HS-27A (cell line): ENCODE results near the gene JPT2.
"Not testable (repeated sequence)": the region's sequence is repeated elsewhere in the genome, so short reads cannot be mapped to it uniquely, and the experiment has no call there.

Source experiments
- DNase-seq: peaks from one replicate; pipeline ENCODE4 v3.0.0-alpha.2; 2012; ENCODE audit warnings: low read depth, missing footprints

JPT2 gene

DNA sequence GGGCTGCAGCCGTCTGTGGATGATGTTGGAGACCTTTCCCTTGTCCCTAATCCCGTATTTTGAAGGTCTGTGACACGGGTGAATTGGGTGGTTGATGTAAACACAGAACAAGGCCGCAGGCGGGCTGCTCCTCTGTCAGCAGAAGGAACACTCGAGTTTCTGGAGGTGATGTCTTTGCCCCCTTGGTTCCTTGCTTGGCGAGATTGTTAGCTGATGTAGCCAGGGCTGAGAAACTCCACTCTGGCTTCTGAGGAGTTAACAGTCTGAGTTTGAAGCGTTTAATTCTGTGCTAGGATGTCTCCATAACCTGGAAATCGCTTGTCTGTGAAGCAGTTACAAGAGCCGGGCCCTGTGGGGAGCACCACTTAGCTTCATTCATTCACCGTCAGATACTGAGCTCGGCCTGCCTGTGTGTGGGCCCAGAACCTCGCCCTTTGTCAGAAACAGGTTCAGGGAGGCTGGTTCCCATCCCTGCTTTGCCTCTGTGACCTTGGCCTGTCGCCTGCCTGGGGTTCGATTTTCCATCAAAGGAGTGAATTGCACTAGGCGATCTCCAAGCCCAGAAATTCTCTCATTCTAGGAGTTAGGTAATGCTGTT lies 29.2 kb downstream of the JPT2 start:
- no peak for DNase-seq

DNA sequence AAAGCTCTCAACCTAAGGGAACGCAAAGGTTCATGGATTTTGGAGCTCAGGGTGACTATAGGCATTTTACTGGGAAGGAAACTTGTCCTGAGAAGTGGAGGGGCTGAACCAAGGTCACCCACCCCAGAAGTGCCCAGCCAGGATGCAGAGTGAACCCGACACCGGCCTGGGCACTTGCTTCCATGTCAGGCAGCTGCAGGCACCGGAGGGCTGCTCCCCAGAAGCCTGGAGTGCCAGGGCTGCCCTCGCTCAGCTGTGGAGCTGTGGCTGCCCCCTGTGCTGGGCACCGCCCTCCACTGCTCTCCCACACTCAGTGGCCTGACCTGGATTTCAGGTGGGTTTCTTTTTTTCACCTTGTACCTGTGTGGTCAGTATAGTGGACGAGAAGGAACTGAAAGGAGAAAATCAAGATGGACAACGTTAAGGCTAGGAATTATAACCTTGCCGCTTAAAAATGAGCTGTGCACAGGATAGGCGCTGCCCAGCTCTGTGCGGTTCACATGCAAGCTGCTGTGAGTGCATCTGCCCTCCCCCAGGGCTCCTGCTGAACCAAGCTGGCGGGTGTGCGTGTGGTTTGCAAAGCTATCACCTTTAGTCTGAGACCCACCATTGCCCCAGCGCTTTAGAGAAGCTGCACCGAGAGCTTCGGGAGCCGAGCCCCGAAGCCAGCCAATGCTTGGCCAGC lies 30.1 kb downstream of the JPT2 start:
- DNase-seq: no peak

DNA sequence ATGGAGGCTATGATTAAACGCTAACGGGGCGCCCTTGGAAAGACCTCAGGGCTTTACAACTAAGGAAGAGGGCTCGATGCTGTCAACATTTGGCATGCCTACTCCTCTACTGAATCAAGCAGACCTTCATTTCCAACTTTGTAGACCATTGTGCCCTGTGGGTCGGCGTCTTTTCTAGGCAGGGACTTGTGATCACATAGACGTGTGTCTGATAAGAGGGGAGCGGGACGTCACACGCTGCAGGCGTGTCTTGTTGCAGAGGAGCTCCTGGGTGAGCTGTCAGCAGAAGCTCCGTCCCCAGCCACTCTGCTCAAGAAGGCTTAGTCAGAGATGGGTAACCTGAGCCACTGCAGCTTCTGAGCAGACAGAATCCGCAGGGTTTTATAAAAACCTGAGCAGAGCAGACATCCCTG lies 30.7 kb downstream of the JPT2 start:
- no peak for DNase-seq

DNA sequence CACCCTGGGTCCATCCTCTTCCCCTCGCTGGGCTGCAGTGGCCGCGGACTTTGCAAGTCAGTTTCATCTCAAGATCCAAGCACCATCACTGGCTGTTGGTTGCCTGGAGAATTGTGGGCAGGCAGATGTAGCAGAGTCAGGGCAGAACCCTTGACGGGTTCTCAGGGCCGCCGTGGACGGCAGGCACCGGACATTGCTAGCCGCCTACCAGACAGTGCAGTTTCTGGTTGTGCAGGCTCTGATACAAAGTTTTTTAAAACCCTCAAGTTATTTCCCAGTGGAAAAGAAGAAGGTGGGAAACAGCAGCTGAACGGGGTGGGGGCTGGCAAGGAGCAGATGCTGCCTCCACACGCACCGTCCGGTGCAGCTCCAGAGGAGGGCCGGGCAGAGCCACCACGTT lies 31.3 kb downstream of the JPT2 start:
- DNase-seq: no peak

DNA sequence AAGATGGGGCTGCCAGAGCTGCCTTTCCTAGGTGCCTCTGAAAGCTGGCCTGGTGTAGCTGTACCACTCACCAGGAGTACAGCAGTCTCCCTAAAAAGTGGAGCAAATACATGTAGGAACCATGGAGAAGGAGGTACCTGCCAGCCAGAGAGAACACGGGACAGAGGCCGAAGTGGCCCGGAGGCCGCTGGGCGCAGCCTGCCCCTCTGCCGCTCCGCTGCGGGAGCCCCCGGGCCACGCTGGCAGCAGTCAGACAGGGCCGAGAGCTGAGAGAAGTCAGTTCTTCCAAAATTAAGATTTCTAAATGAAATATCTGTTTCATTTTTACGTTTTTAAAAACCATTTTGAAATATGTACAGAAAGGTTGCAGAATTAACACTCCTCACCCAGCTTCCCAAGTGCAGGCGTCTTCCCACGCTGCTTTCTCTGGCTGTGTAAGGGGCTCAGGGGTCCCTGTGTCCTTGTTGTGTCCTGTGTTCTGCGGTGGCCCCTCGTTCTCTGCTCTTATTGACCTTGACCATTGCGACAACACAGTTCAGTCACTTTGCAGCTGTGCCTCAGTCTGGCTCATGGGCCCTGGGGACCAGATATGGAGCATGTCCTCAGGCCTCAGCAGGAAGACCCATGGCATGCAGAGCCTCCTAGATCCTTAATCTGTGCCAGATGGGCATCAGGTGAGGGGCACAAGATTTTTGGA lies 32.9 kb downstream of the JPT2 start:
- no peak for DNase-seq

- no peak for DNase-seq
These were observed 34.7 kb downstream of the JPT2 start for GRCh38 chr16:1712791-1713261.

- no peak for DNase-seq
These were observed 35.3 kb downstream of the JPT2 start for GRCh38 chr16:1713331-1713730.

DNA sequence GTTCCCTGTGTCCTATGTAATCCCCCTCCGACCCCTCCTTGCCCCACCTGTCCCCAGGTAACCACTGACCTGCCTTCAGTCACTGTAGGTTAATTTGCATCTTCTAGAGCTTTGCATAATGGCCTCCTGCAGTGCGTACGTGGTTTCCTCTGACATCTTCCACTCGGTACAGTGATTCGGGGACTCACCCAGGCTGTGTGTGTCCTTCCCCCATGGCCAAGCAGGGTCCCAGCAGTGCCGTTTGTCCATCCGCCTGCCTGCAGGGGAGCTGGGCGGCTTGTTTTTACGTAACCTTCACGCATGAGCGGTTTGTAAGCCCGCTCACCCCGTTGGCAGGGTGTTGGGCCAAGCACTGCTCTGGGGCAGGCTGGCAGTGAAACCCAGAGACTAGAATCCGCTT lies 35.9 kb downstream of the JPT2 start:
- DNase-seq: no peak

- no peak for DNase-seq
These were observed 37.1 kb downstream of the JPT2 start for GRCh38 chr16:1715220-1715619.

GRCh38 chr16:1718236-1718635 lies 40.2 kb downstream of the JPT2 start:
- not testable (repeated sequence) for DNase-seq

GRCh38 chr16:1719559-1720229 lies 41.6 kb downstream of the JPT2 start:
- DNase-seq: not testable (repeated sequence)

DNA sequence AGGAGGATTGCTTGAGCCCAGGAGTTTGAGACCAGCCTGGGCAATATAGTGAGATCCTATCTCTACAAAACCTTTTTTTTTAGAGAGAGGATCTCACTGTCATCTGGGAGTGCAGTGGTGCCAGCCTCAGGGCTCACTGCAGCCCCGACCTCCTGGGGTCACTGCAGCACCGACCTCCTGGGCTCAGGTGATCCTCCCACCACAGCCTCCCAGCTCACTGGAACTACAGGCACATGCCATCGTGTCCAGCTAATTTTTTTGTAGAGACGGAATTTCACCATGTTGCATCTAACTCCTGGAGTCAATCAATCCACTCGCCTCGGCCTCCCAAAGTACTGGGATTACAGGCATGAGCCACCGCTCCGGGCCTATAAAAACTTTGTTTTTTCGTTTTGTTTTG lies 43.3 kb downstream of the JPT2 start:
- no peak for DNase-seq

GRCh38 chr16:1723450-1724147 lies 45.5 kb downstream of the JPT2 start:
- no peak for DNase-seq

DNA sequence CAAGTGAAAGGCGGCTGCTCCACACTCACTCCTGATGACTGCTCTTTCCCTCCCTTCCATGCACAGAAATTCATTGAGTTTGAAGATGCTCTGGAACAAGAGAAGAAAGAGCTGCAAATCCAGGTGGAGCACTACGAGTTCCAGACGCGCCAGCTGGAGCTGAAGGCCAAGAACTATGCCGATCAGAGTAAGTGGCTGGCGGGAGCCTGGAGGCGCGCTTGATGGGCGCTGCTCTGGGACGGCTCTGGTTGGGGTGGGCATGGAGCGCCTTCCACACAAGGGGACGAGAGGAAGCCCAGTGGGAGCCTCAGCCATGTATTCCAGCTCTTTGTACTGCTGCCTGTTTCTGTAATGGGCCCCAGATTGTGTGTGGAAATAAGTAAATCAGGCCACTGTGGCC lies 46.4 kb downstream of the JPT2 start:
- no peak for DNase-seq

DNA sequence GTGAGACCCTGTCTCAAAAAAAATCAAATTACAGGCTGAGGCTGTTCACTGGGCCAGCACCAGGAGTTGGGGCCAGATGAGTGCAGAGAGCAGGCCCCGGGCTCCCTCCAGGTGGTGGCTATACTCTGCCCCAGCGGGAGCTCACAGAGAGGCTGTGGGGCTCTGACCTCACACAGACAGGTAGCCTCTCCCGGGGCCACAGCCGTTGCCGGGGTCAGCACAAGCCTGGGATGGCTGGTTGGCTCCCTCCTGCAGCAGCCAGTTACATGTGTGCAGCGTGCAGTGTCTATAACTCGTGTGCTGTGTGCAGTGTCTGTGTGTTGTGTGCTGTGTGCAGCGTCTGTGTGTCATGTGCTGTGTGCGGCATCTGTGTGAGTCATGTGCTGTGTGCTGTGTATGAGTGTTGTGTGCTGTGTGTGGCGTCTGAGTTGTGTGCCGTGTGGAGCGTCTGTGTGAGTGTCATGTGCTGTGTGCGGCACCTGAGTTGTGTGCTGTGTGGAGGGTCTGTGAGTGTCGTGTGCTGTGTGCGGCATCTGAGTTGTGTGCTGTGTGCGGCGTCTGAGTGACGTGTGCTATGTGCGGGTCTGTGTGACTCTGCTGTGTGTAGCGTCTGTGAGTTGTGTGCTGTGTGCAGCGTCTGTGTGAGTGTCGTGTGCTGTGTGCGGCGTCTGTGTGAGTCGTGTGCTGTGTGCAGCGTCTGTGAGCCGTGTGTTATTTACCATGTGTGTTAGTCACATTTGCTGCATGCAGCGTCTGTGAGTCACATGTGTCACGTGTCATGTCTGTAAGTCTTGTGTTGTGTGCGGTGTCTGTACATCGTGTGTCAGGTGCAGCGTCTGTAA lies 48.8 kb downstream of the JPT2 start:
- no peak for DNase-seq

DNA sequence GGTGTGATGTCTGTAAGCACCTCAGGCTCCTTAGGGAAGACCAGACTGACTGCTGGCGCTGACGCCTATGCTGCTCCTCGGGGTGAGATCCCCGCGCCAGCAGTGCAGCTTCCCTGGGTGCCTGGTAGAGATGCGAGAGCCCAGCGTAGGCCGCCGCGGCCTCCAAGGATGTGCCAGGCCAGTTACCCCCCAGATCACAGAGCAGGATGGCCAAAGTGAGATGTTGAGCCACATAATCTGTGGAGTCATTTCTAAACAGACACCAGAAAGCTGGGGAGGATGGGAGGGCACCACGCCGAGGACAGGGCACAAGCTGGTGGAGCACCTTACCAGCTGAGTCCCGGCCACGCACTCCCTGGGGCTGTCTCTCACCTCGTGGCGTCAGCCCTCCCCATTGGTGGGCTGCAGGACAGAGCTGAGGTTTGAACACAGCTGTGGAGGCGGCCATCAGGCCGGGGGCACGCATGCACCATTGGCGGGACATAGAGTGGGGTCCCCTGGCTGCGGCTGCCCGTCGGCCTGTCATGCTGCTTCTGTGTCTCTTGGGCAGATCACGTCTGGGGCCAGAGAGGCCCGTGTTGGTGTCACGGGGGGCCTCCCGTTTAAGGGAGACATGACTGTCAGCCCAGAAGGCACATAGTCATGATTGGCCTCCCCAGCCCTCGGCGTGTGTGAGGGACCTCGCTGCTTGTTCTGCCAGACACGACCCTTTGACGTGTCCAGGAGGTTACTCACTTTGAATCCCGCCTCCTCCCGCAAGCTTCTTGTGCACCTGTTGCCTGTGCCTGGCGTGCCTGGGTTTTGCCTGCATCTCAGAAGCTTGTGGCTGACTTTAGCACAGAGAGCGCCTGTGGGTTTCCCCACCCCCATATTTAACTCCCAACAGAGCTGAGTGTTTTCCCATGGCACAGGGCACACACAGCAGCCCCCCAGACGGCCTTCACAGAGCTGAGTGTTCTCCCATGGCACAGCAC lies 49.9 kb downstream of the JPT2 start:
- DNase-seq: no peak

DNA sequence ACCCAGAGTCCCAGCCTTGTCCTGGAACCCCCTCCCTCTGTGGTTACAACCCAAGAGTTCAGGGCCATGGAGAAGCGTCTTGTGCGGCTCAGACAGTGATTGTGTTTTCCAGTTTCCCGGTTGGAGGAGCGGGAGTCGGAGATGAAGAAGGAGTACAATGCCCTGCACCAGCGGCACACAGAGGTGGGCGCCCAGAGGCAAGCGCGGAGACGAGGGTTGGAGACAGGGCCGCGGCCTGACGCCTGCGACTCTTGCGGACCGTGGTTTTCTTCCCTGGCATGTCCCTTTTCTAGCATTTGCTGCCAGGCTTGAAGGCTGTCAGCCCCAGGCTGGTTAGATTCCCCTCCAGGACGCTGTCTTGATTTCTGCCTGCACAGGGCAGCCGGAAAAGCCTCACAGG lies 50.9 kb downstream of the JPT2 start:
- DNase-seq: no peak

DNA sequence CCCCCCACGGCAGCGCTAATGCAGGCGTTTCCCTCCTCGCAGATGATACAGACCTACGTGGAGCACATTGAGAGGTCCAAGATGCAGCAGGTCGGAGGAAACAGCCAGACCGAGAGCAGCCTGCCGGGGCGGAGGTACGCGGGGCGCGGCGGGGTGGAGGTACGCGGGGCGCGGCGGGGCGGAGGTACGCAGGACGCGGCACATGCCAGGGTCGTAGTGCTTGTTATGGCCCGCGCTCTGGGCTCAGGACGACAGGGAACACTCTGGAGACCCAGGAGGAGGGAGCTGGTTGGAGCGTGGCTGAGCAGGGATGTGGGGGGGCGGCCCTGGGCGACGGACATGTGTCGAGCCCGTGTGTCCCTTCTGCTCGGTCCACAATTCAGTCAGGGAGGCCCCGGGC lies 51.4 kb downstream of the JPT2 start:
- DNase-seq: no peak

DNA sequence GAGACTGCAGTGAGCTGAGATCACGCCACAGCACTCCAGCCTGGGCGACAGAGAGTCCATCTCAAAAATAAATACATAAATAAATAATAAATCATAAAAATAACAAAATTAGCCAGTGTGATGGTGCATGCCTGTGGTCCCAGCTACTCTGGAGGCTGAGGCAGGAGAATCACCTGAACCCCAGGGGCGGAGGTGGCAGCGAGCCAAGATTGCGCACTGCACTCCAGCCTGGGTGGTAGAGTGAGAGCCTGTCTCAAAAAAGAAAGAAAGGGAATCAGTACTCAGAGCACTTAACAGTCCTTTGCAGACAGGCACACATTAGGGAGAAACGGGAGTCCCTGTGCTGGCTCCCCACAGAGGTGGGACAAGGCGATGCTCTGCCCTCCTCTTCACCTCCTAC lies 53.0 kb downstream of the JPT2 start:
- no peak for DNase-seq

DNA sequence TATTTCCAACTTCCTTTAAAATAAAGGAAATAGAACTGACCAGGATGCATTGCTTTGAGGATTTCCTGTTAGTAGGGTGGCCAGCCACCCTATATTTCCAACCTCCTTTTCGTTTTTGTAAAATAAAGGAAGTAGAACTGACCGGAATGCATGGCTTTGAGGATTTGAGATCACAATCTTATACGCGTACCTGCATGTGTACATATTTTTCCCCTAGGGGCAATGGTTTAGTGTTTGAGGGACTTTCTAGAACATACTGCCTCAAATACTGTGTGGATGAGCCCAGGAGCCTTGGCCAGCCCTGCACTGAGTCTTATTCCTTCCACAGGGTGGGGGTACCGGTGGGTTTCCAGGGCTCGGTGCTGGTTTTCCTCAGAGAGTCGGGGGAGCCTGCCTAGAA lies 53.5 kb downstream of the JPT2 start:
- DNase-seq: no peak
